Activated T-cell treated with anti-CD3 and anti-CD28 coated beads, Interleukin-2, amount 50 U/mL, for 24 hours (primary cell): ENCODE data around the gene NEFH.
A peak's percentile ranks its signal among the peaks of the same experiment; 100 is the strongest.

Source experiments
- DNase-seq: peaks from one replicate; pipeline ENCODE4 v3.0.0-alpha.2; 2020
- H3K27ac Mint-ChIP-seq: 2 replicates; pipeline ENCODE4 v1.8.0; 2020; ENCODE audit warnings: mild to moderate bottlenecking, mixed read lengths
- H3K27me3 Mint-ChIP-seq: 2 replicates; pipeline ENCODE4 v1.8.0; 2020; ENCODE audit warnings: mixed read lengths
- H3K36me3 Mint-ChIP-seq: 2 replicates; pipeline ENCODE4 v1.8.0; 2020; ENCODE audit warnings: low read depth, mixed read lengths
- H3K4me1 Mint-ChIP-seq: 2 replicates; pipeline ENCODE4 v1.8.0; 2020; ENCODE audit warnings: low read depth, mixed read lengths
- H3K4me3 Mint-ChIP-seq: 2 replicates; pipeline ENCODE4 v1.8.0; 2020; ENCODE audit warnings: mild to moderate bottlenecking, moderate library complexity, mixed read lengths
- H3K9me3 Mint-ChIP-seq: 2 replicates; pipeline ENCODE4 v1.8.0; 2020; ENCODE audit warnings: mixed read lengths

NEFH gene

DNA sequence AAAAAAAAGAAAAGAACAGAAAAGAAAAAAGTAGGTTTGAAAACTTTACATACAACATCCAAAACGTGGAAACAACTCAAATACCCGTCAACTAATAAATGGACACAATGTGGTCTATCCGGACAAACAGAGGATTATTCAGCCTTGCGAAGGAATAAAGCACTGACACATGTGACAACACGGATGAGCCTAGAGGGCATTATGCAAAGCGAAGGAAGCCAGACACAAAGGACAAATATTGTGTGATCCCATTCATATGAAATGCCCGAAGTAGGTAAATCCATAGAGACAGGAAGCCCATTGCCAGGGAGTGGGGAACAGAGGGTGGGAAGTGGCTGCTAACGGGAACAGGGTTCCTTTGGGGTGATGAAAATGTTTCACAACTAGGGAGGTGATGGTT lies 29.8 kb upstream of the NEFH start:
- Mint-ChIP-seq H3K27me3 (no peaks in the 10 kb centered on the region), H3K9me3 (no peaks in the 10 kb centered on the region), H3K36me3 (no peaks in the 10 kb centered on the region), H3K4me3 (no peak overlapping the region), H3K4me1 (no peaks in the 10 kb centered on the region), H3K27ac (no peak overlapping the region)
- DNase-seq: no peak

DNA sequence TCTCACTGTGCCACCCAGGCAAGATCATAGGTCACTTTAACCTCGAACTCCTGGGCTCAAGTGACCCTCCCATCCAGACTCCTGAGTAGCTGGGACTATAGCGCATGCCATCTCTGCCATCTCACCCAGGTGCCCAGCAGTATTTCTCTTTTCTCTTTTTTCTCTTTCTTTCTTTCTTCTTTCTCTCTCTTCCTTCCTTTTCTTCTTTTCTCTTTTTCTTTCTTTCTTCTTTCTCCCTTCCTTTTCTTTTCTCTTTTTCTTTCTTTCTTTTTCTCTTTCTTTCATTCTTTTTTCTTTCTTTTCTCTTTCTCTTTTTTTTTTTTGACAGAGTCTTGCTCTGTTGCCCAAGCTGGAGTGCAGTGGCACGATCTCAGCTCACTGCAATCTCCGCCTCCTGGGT lies 28.2 kb upstream of the NEFH start:
- Mint-ChIP-seq H3K9me3 (no peaks in the 10 kb centered on the region), H3K4me3 (no peak overlapping the region), H3K27me3 (no peaks in the 10 kb centered on the region), H3K4me1 (no peaks in the 10 kb centered on the region), H3K27ac (no peak overlapping the region), H3K36me3 (no peaks in the 10 kb centered on the region)
- DNase-seq: no peak

DNA sequence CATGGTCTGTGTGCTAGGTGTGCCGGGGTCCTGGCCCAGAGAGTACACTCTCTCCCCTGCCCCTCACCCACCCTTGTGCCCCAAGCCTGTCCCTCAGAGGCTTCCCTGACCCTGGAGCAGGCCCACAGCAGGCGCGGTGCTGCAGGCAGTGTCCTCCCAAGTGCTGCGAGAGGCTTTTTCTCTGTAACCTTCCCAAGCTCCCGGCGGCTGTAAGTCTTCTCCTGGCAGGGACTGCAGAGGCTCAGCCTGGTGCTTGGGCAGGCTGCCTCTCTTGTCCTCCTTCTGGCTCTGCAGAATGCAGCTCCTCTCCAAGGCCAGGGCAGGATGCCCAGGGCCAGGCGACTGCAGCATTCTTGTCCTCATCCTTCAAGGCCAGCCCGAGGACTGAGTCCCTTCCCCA lies 25.7 kb upstream of the NEFH start:
- Mint-ChIP-seq H3K27ac (no peak overlapping the region), H3K9me3 (no peaks in the 10 kb centered on the region), H3K36me3 (no peaks in the 10 kb centered on the region), H3K4me3 (no peak overlapping the region), H3K4me1 (no peaks in the 10 kb centered on the region), H3K27me3 (no peaks in the 10 kb centered on the region)
- no peak for DNase-seq

DNA sequence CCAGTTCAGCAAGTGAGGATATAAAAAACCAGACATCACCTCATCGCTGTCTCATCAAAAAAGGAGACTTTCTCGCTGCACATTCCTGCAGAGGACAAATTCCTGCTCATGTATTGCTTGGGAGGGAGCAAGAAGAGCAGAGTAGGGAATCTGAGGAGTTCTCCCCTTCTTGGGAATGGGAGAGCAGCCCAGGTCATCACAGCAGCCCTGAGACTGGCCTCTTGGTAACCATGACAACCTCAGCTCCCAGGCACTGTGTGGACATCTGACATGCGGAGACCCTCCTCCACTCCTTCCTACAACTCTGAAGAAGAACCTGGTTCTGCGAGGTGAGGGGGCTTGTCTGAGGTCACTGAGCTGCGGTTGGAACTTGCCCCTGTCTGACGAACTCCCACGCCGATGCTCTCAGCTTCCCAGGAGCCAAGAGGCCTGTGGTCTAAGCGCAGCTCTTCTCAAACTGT lies 23.8 kb upstream of the NEFH start:
- H3K9me3 Mint-ChIP-seq: no peaks in the 10 kb centered on the region
- no peaks in the 10 kb centered on the region for H3K36me3 Mint-ChIP-seq
- DNase-seq: no peak
- H3K4me3 Mint-ChIP-seq: no peak overlapping the region
- no peak overlapping the region for H3K27ac Mint-ChIP-seq
- H3K27me3 Mint-ChIP-seq: no peaks in the 10 kb centered on the region
- no peaks in the 10 kb centered on the region for H3K4me1 Mint-ChIP-seq

DNA sequence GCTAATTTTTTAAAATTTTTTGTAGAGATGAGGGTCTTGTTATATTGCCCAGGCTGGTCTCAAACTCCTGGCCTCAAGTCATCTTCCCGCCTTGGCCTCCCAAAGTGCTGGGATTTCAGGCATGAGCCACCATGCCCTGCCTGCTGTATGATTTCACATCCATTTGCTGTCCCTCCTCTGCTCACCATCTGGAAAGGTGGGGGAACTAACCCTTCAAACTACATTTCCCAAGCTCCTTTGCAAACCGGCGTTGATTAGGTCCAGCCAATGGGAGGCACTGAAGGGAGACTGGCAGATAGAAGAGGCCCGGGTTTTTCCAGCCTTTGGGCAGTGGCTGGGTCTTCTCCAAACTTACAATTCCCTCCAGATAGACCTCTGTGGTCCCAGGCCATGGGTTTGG lies 22.3 kb upstream of the NEFH start:
- H3K27ac Mint-ChIP-seq: no peak overlapping the region
- no peaks in the 10 kb centered on the region for H3K9me3 Mint-ChIP-seq
- H3K27me3 Mint-ChIP-seq: no peaks in the 10 kb centered on the region

DNA sequence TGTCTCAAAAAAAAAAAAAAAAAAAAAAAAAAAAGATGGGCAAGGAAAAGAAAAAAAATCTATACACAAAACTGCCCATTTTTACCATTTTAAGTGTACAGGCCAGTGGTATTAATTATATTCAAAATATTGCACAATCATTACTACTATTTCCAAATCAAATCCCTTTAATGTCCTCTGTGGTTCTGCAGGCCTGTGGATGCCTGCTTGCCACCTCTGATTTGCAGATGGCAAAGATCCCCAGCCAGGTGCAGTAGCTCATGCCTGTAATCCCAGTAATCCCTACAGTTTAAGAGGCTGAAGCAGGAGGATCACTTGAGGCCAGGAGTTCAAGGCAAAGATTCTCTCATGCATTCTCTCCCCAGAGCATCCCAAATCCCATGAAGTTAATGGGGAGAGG lies 21.5 kb upstream of the NEFH start:
- no peak for DNase-seq
- Mint-ChIP-seq H3K27me3 (no peaks in the 10 kb centered on the region), H3K36me3 (no peaks in the 10 kb centered on the region), H3K4me3 (no peak overlapping the region), H3K9me3 (no peaks in the 10 kb centered on the region), H3K27ac (no peak overlapping the region), H3K4me1 (no peaks in the 10 kb centered on the region)

More for the DNA sequence above, 22.3 kb upstream of the NEFH start:
- no peaks in the 10 kb centered on the region for H3K4me1 Mint-ChIP-seq
- DNase-seq: no peak
- H3K4me3 Mint-ChIP-seq: no peak overlapping the region
- no peaks in the 10 kb centered on the region for H3K36me3 Mint-ChIP-seq

DNA sequence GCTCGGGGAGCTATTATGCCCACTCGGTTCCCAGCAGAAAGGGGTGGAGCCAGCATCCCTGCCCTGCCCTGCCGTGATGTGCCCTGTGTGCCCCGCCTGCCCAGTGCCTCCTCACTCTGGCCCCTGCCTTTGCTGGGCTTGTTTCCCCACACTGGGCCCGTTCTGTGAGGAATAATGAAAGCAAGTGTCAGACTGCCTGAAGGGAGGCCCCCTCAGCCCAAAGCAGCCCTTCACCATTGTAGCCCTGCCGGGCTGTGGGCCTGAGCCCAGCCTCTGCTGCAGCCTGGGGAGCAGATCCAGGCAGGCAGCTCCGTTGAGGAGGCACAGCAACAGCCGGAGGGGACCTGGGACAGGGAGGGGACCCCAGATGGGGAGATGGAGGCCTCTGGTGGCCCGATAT lies 20.2 kb upstream of the NEFH start:
- Mint-ChIP-seq H3K4me1 (no peaks in the 10 kb centered on the region), H3K4me3 (no peak overlapping the region), H3K36me3 (no peaks in the 10 kb centered on the region), H3K27me3 (no peaks in the 10 kb centered on the region), H3K9me3 (no peaks in the 10 kb centered on the region), H3K27ac (no peak overlapping the region)
- no peak for DNase-seq

DNA sequence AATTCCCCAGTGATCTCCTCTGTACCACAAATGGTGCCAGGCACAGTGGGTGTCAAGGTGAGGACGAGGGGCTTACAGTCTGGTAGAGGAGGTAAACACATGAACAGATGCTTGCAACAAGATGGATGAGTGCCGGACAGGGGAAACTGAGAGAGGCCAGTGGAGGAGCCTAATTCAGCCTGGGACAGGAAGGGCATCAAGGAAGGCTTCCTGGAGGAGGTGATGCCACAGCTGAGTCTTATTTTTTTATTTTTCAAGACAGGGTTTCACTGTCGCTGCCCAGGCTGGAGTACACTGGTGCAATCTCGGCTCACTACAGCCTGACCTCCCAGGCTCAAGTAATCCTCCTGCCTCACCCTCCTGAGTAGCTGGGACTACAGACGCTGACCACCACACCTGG lies 18.8 kb upstream of the NEFH start:
- Mint-ChIP-seq H3K4me1 (no peaks in the 10 kb centered on the region), H3K36me3 (no peaks in the 10 kb centered on the region), H3K9me3 (no peaks in the 10 kb centered on the region), H3K27ac (no peak overlapping the region), H3K4me3 (no peak overlapping the region), H3K27me3 (no peaks in the 10 kb centered on the region)
- DNase-seq: no peak

DNA sequence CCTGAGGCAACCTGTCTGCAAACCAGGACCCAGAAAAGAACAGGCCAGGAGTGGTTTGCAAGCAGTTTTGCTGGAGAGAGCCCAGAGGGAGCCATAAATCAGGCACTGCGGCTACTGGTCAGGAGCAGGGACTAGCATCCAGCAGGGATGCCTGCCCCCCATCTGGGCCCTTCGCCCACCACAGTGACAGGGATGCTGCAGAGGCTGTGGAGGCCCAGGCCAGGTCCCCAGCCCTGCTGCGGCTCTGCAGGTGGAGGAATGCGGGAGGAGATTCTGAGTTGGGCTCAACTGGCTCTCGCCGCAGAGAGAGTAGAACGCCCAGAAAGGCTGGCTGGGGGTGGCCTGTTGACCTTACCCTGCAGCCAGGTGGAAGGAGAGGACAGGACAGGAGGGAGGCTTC lies 16.4 kb upstream of the NEFH start:
- Mint-ChIP-seq H3K9me3 (no peaks in the 10 kb centered on the region), H3K36me3 (no peaks in the 10 kb centered on the region), H3K4me1 (no peaks in the 10 kb centered on the region), H3K27ac (no peak overlapping the region), H3K4me3 (no peak overlapping the region), H3K27me3 (no peaks in the 10 kb centered on the region)
- DNase-seq: no peak

DNA sequence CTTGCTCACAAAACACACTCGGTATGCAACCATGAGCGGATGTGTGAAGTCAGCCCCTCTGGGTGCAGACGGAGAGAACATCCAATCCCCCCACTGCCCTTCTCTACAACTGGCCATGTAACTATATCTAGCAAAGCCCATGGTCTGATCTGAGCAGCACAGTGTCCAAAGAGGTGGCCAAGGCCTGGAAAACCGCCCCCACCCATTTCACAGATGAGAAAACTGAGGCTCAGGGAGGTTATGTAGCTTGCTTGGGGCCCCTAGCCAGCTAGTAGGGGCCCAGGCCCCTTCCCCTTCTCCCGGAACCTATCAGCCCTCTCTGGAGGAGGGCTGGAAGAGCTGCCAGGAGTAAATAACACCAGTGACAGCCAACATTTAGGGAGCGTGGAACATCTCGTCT lies 15.4 kb upstream of the NEFH start:
- no peak overlapping the region for H3K27ac Mint-ChIP-seq
- no peaks in the 10 kb centered on the region for H3K4me1 Mint-ChIP-seq
- peaks cover 3% of the 10 kb centered on the region for H3K27me3 Mint-ChIP-seq
- H3K36me3 Mint-ChIP-seq: no peaks in the 10 kb centered on the region
- no peaks in the 10 kb centered on the region for H3K9me3 Mint-ChIP-seq
- no peak for DNase-seq
- H3K4me3 Mint-ChIP-seq: no peak overlapping the region

DNA sequence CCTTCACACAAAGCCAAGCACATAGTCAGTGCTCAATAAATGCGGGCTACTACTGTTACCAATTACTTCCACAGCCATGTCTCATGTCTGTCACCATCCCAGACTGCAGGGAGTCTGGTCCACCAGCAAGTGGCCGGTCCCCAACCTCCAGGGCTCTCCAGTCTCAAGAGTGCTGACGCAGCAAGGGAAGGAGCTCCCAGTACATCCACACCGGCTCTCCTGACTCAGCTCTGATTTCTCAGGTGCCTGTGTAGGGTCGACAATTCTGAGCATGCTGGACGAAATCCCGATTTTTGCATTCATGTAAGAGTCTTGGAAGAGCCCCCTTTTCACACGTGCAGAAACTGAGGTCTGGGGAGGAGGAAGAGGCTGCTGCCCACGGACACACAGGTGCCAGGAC lies 10.3 kb upstream of the NEFH start:
- peaks cover 8% of the 10 kb centered on the region for H3K4me1 Mint-ChIP-seq
- H3K4me3 Mint-ChIP-seq: peak overlapping the region; percentile 72
- H3K36me3 Mint-ChIP-seq: no peaks in the 10 kb centered on the region
- no peak for DNase-seq
- peaks cover 7% of the 10 kb centered on the region for H3K27me3 Mint-ChIP-seq
- no peaks in the 10 kb centered on the region for H3K9me3 Mint-ChIP-seq
- no peak overlapping the region for H3K27ac Mint-ChIP-seq

DNA sequence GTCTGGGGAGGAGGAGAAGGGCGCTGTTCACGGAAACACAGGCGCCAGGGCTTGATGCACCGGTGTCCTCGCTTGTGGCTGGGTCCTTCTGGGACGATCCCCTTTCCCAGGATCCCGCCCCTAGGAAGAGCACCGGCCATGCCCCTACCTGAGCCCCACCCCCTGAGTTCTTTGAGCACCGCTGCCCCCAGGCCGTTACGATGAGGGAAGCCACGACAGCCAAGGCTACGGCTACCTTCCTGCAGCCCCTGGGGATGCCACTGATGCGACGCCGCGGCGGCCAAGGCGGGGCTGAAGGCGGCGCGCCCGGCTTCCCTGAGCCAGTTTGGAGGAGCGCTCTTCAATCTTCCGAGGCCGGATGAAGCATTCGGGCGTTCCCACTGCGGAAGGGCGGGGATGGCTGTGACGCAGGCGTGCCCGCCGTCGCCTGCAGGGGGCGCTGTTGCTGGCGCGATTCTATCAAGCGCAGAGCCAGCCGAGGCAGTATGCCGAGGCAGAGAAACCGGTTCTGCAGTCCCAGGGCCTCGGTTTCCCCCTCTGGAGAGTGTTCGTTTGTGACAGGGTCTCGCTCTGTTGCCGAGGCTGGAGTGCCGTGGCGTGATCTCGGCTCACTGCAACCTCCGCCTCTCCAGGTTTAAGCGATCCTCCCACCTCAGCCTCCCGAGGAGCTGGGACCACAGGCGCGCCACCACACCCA lies 9.7 kb upstream of the NEFH start:
- Mint-ChIP-seq H3K4me1 (peaks cover 8% of the 10 kb centered on the region), H3K36me3 (no peaks in the 10 kb centered on the region), H3K27ac (no peak overlapping the region), H3K9me3 (no peaks in the 10 kb centered on the region), H3K27me3 (peaks cover 7% of the 10 kb centered on the region), H3K4me3 (peak overlapping the region; percentile 72)
- DNase-seq: peak; percentile 86

DNA sequence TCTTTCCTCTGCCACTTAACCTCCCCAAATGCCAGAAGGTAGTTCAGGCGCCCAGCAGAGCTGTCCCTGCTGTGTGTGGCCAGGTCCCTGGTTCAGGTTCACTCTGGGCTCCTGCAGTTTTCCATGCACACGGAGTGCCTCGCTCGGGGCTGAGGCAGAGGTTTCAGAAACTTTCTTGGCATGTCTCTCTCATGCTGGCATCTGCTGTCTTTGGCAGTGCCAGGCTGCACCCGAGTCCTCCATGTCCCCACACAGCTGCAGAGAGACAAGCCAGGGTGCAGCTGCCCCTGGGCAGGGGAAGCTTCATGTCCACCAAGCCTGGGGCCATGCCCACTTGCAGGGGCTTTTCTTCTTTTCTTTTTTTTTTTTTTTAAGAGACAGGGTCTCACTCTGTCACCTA lies 7.0 kb upstream of the NEFH start:
- H3K36me3 Mint-ChIP-seq: no peaks in the 10 kb centered on the region
- peaks cover 19% of the 10 kb centered on the region for H3K27me3 Mint-ChIP-seq
- H3K4me3 Mint-ChIP-seq: no peak overlapping the region
- peaks cover 8% of the 10 kb centered on the region for H3K4me1 Mint-ChIP-seq
- no peaks in the 10 kb centered on the region for H3K9me3 Mint-ChIP-seq
- H3K27ac Mint-ChIP-seq: no peak overlapping the region
- DNase-seq: no peak

DNA sequence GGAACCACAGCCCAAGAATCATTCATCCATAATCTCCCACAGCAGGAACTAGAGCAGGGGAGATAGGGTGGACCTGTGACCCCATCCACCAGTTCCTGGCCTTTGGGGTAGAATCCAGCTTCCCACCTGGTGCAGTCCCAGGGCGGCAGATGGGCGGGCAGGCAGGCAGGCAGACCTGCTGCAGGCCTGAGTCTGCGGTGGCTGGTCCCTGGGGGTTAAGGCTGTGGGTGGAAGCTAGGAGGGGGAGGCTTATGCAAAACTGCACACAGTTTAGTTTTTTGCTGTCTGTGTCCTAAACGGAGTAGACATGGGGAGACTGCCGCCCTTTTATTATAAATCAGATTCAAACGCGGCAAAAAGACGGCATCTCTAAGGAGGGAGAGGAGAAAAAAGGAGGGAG lies 4.5 kb upstream of the NEFH start:
- no peak for DNase-seq
- H3K4me3 Mint-ChIP-seq: no peak overlapping the region
- no peak overlapping the region for H3K27ac Mint-ChIP-seq
- no peaks in the 10 kb centered on the region for H3K9me3 Mint-ChIP-seq
- H3K4me1 Mint-ChIP-seq: peaks cover 11% of the 10 kb centered on the region
- no peaks in the 10 kb centered on the region for H3K36me3 Mint-ChIP-seq
- peaks cover 35% of the 10 kb centered on the region for H3K27me3 Mint-ChIP-seq

DNA sequence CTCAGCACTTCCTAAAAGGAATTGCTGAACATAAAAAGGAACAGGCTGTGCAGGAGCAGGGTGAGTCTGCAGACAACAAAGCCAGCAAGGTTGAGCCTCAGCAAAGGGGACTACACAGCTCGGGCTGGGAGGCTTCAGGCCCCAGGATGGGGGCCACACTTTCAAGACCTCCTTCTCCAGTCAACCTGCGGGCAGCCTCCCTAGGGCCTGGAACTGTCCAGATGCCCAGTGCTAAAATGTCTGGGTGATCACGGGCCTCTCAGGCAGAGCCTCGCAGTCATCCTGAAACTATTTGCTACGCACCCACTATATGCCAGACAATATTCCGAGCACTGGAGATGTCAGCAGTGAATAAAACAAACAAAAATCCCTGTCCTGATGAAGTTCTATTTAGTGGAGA lies 3.9 kb upstream of the NEFH start:
- Mint-ChIP-seq H3K27ac (no peak overlapping the region), H3K27me3 (peaks cover 33% of the 10 kb centered on the region), H3K36me3 (no peaks in the 10 kb centered on the region), H3K4me1 (peaks cover 11% of the 10 kb centered on the region), H3K4me3 (no peak overlapping the region), H3K9me3 (no peaks in the 10 kb centered on the region)
- DNase-seq: no peak

DNA sequence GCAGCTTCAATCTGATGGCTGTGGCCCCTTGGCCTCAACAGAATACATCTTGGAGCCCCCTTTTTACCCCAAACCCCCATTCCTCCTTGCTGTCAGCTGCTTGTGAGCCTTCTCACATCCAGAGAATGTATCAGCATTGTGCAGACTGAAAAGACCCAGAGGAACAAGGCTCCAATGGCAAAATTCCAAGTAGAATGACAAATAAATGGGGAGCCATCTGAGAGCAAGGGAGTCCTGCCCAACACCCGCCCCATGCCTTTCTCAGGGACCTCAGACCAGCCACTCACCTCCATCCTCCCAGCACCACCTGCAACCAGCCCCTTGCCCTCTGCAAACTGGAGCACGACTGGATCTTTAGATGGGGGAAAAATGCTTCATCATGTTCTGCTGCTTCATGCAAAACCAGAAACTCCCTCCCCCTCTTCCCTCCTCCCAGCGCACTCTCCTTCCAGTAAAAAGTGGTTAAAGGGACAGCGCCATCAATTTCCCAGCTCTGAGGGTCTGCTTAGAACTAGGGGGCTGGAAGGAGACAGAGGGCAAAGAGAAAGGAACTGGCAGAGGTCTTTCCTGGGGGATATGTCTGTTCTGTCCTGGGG lies 2.2 kb upstream of the NEFH start:
- H3K27ac Mint-ChIP-seq: no peak overlapping the region
- peaks cover 50% of the 10 kb centered on the region for H3K27me3 Mint-ChIP-seq
- no peaks in the 10 kb centered on the region for H3K9me3 Mint-ChIP-seq
- peaks cover 19% of the 10 kb centered on the region for H3K4me1 Mint-ChIP-seq
- DNase-seq: no peak
- no peak overlapping the region for H3K4me3 Mint-ChIP-seq
- no peaks in the 10 kb centered on the region for H3K36me3 Mint-ChIP-seq
